ENCODE results near the gene PRSS57.

Gene PRSS57

DNA sequence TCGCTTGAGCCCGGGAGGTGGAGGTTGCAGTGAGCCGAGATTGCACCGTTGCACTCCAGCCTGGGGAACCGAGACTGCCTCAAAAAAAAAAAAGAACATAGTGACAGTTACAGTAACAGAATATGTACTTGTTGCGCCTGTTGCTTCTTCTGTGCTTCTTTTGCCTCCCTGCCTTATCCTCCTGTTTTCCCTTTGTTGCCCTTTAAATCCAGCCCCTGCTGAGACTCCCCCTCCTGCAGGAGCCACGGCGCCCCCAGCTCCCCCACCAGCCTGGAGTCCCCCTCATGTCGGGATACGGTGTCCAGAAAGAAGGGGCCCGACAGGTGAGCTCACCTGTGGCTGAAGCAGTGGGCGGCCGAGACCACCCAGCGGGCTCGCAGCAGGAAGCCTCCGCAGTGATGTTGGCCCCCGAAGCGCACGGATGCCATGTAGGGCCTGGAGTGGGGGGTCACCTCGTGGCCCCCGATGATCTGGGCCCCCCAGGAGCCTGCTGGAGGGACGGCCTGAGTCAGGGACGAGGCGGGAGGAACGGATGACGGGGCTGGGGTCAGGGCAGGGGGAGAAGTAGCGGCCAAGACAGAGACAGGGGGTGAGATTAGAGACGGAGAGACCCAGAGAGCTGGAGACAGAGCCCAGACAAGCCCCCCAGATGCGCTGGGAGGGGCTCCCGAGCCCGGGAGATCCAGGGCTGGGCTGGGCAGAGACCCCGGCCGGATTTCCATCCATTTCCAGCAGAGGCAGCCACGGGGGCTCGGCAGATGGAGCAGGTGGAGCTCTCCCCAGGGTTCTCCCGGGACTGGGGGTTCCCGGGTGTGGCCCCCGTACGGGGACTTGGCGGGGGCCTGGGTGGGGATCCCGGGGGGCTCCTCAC, 536 bp downstream of the PRSS57 start:
- H4K5ac ChIP-seq (ENCODE audit: low read length): no peak overlapping the region
- no peaks in the 10 kb centered on the region for H3K27me3 ChIP-seq (ENCODE audit: insufficient read depth, low read length, poor library complexity)
- H3K9ac ChIP-seq (ENCODE audit: low read length): no peak overlapping the region
- no peak overlapping the region for H2BK15ac ChIP-seq (replicated peaks; ENCODE audit: low read depth)
- H3K4me2 ChIP-seq (ENCODE audit: low read length): no peak overlapping the region
- no peaks in the 10 kb centered on the region for H3K79me2 ChIP-seq (ENCODE audit: control insufficient read depth, insufficient read depth, low read length)
- DNase-seq: no peak
- no peak overlapping the region for H3K27ac ChIP-seq (ENCODE audit: low read depth, low read length)
- no peak overlapping the region for H2AK5ac ChIP-seq (ENCODE audit: low read length)
- H3K18ac ChIP-seq (ENCODE audit: low read length): no peak overlapping the region
- H3K23ac ChIP-seq (ENCODE audit: low read length): no peak overlapping the region
- no peaks in the 10 kb centered on the region for H3K79me1 ChIP-seq (ENCODE audit: low read length)
- no CpG with 5 or more reads among the region's 41 CpGs for WGBS (ENCODE audit: extremely low coverage, insufficient coverage, low lambda C conversion rate)
- no peak overlapping the region for H3K56ac ChIP-seq (ENCODE audit: low read length)
- H2BK5ac ChIP-seq (ENCODE audit: low read length): no peak overlapping the region
- H3K36me3 ChIP-seq (ENCODE audit: control insufficient read depth, insufficient read depth, low read length): no peaks in the 10 kb centered on the region
- no peak overlapping the region for H2BK120ac ChIP-seq (ENCODE audit: low read depth, low read length)
- H4K8ac ChIP-seq (ENCODE audit: low read depth, low read length): no peak overlapping the region
- no peak overlapping the region for H3K4me3 ChIP-seq (ENCODE audit: low read length)
- H3K4me1 ChIP-seq (ENCODE audit: control insufficient read depth, low read depth, low read length): no peaks in the 10 kb centered on the region
- no peak overlapping the region for H3K4ac ChIP-seq (ENCODE audit: low read depth, low read length)

DNA sequence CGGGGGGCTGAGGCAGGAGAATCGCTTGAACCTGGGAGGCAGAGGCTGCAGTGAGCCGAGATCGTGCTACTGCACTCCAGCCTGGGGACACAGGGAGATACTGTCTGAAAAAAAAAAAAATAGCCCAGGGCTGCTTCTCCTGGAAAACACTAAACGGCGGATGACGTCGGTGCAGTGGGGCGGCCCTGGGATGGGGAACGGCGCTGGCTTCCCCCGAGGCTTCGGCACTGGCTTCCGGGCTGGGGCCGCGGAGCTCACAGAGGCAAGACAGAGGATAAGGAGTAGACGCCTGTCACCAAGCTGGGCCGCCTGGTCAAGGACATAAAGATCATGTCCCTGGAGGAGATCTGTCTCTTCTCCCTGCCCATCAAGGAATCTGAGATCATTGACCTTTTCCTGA, 5.0 kb downstream of the PRSS57 start:
- H2BK15ac ChIP-seq (replicated peaks; ENCODE audit: low read depth): no peak overlapping the region
- DNase-seq: no peak
- WGBS (ENCODE audit: extremely low coverage, insufficient coverage, low lambda C conversion rate): no CpG with 5 or more reads among the region's 18 CpGs
- H2BK120ac ChIP-seq (ENCODE audit: low read depth, low read length): no peak overlapping the region
- H3K4ac ChIP-seq (ENCODE audit: low read depth, low read length): no peak overlapping the region
- H3K4me1 ChIP-seq (ENCODE audit: control insufficient read depth, low read depth, low read length): no peaks in the 10 kb centered on the region
- H3K4me2 ChIP-seq (ENCODE audit: low read length): no peak overlapping the region
- H3K18ac ChIP-seq (ENCODE audit: low read length): no peak overlapping the region
- no peak overlapping the region for H2AK5ac ChIP-seq (ENCODE audit: low read length)
- no peaks in the 10 kb centered on the region for H3K79me2 ChIP-seq (ENCODE audit: control insufficient read depth, insufficient read depth, low read length)
- H4K8ac ChIP-seq (ENCODE audit: low read depth, low read length): no peak overlapping the region
- no peak overlapping the region for H3K4me3 ChIP-seq (ENCODE audit: low read length)
- H3K79me1 ChIP-seq (ENCODE audit: low read length): no peaks in the 10 kb centered on the region
- no peak overlapping the region for H3K9ac ChIP-seq (ENCODE audit: low read length)
- H4K5ac ChIP-seq (ENCODE audit: low read length): no peak overlapping the region
- H2BK5ac ChIP-seq (ENCODE audit: low read length): no peak overlapping the region
- H3K27me3 ChIP-seq (ENCODE audit: insufficient read depth, low read length, poor library complexity): no peaks in the 10 kb centered on the region
- no peak overlapping the region for H3K56ac ChIP-seq (ENCODE audit: low read length)
- H3K23ac ChIP-seq (ENCODE audit: low read length): no peak overlapping the region
- no peaks in the 10 kb centered on the region for H3K36me3 ChIP-seq (ENCODE audit: control insufficient read depth, insufficient read depth, low read length)
- H3K27ac ChIP-seq (ENCODE audit: low read depth, low read length): no peak overlapping the region

DNA sequence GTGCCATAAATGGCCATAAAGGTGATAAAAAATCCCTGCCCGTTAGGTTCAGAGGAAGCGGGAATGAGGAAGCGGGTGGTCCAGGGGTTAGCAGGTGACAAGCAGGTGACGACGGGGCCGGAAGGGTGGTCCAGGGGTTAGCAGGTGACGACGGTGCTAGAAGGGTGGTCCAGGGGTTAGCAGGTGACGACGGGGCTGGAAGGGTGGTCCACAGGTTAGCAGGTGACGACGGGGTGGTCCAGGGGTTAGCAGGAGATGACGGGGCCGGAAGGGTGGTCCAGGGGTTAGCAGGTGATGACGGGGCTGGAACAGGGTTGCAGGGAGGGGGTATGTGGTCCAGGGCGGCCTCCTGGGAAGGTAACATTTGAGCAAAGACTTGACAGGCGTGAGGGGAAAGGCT, 6.3 kb downstream of the PRSS57 start:
- Histone ChIP-seq H3K9ac (ENCODE audit: low read length) (no peak overlapping the region), H3K23ac (ENCODE audit: low read length) (no peak overlapping the region), H3K4me2 (ENCODE audit: low read length) (no peak overlapping the region), H3K27me3 (ENCODE audit: insufficient read depth, low read length, poor library complexity) (no peaks in the 10 kb centered on the region), H3K4me3 (ENCODE audit: low read length) (no peak overlapping the region), H2BK120ac (ENCODE audit: low read depth, low read length) (no peak overlapping the region), H3K56ac (ENCODE audit: low read length) (no peak overlapping the region), H3K79me1 (ENCODE audit: low read length) (no peaks in the 10 kb centered on the region), H3K36me3 (ENCODE audit: control insufficient read depth, insufficient read depth, low read length) (no peaks in the 10 kb centered on the region), H2AK5ac (ENCODE audit: low read length) (no peak overlapping the region), H4K8ac (ENCODE audit: low read depth, low read length) (no peak overlapping the region), H3K4ac (ENCODE audit: low read depth, low read length) (no peak overlapping the region), H2BK15ac (replicated peaks; ENCODE audit: low read depth) (no peak overlapping the region), H4K5ac (ENCODE audit: low read length) (no peak overlapping the region), H3K18ac (ENCODE audit: low read length) (no peak overlapping the region), H3K79me2 (ENCODE audit: control insufficient read depth, insufficient read depth, low read length) (no peaks in the 10 kb centered on the region), H3K27ac (ENCODE audit: low read depth, low read length) (no peak overlapping the region), H3K4me1 (ENCODE audit: control insufficient read depth, low read depth, low read length) (no peaks in the 10 kb centered on the region), H2BK5ac (ENCODE audit: low read length) (no peak overlapping the region)
- WGBS (ENCODE audit: extremely low coverage, insufficient coverage, low lambda C conversion rate): no CpG with 5 or more reads among the region's 17 CpGs
- DNase-seq: no peak

DNA sequence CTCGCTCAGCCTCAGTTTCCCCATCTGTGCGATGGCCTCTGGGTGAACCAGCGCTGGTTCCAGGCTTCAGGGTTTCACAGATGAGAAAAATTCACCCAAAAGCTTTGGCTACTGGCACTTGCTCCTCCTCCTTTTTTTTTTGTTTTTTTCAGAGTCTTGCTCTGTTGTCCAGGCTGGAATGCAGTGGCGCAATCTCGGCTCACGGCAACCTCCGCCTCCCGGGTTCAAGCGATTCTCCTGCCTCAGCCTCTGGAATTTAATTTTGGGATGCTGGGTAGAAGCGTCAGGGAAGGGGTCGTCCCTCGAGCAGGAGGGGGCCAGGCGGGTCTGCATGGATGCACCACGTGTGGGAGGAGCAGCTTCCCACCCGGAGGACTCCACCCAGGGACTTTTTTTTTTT, 7.0 kb downstream of the PRSS57 start:
- Histone ChIP-seq H3K4ac (ENCODE audit: low read depth, low read length) (no peak overlapping the region), H3K18ac (ENCODE audit: low read length) (no peak overlapping the region), H2AK5ac (ENCODE audit: low read length) (no peak overlapping the region), H3K27me3 (ENCODE audit: insufficient read depth, low read length, poor library complexity) (no peaks in the 10 kb centered on the region), H3K36me3 (ENCODE audit: control insufficient read depth, insufficient read depth, low read length) (no peaks in the 10 kb centered on the region), H2BK5ac (ENCODE audit: low read length) (no peak overlapping the region), H4K5ac (ENCODE audit: low read length) (no peak overlapping the region), H3K4me2 (ENCODE audit: low read length) (no peak overlapping the region), H3K4me3 (ENCODE audit: low read length) (no peak overlapping the region), H2BK120ac (ENCODE audit: low read depth, low read length) (no peak overlapping the region), H3K4me1 (ENCODE audit: control insufficient read depth, low read depth, low read length) (no peaks in the 10 kb centered on the region), H3K79me2 (ENCODE audit: control insufficient read depth, insufficient read depth, low read length) (no peaks in the 10 kb centered on the region), H2BK15ac (replicated peaks; ENCODE audit: low read depth) (no peak overlapping the region), H3K9ac (ENCODE audit: low read length) (no peak overlapping the region), H3K23ac (ENCODE audit: low read length) (no peak overlapping the region), H4K8ac (ENCODE audit: low read depth, low read length) (no peak overlapping the region), H3K27ac (ENCODE audit: low read depth, low read length) (no peak overlapping the region), H3K56ac (ENCODE audit: low read length) (no peak overlapping the region), H3K79me1 (ENCODE audit: low read length) (no peaks in the 10 kb centered on the region)
- no CpG with 5 or more reads among the region's 15 CpGs for WGBS (ENCODE audit: extremely low coverage, insufficient coverage, low lambda C conversion rate)
- no peak for DNase-seq

DNA sequence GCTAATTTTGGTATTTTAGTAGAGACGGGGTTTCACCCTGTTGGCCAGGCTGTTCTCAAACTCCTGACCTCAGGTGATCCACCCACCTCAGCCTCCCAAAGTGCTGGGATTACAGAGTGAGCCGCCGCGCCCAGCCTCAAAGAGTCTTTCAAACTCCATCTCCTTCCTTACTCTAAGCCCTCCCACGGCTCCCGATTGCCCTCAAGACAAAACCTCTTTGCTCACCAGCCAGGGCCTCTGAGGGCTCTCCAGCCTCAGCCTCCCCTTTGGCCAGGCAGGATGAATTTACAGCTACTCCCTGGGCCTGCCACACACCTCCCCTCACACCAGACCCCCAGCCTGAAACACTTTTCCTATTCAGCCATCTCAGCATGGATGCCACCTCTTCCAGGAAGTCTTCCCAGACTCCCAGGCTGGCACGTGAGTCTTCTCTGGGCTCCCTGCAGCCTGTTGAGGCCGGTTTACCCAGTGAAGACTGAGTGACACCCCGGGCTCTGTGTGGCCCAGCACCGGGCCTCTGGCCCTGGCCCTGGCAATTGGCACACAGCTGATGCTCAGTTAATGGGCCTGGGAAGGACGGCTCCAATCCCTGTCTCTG, 7.6 kb downstream of the PRSS57 start:
- Histone ChIP-seq H3K4me3 (ENCODE audit: low read length) (no peak overlapping the region), H3K4me1 (ENCODE audit: control insufficient read depth, low read depth, low read length) (no peaks in the 10 kb centered on the region), H3K9ac (ENCODE audit: low read length) (no peak overlapping the region), H2BK5ac (ENCODE audit: low read length) (no peak overlapping the region), H3K36me3 (ENCODE audit: control insufficient read depth, insufficient read depth, low read length) (no peaks in the 10 kb centered on the region), H4K5ac (ENCODE audit: low read length) (no peak overlapping the region), H4K8ac (ENCODE audit: low read depth, low read length) (no peak overlapping the region), H2BK15ac (replicated peaks; ENCODE audit: low read depth) (no peak overlapping the region), H2AK5ac (ENCODE audit: low read length) (no peak overlapping the region), H3K79me1 (ENCODE audit: low read length) (no peaks in the 10 kb centered on the region), H3K27ac (ENCODE audit: low read depth, low read length) (no peak overlapping the region), H3K4ac (ENCODE audit: low read depth, low read length) (no peak overlapping the region), H3K79me2 (ENCODE audit: control insufficient read depth, insufficient read depth, low read length) (no peaks in the 10 kb centered on the region), H3K18ac (ENCODE audit: low read length) (no peak overlapping the region), H3K23ac (ENCODE audit: low read length) (no peak overlapping the region), H3K27me3 (ENCODE audit: insufficient read depth, low read length, poor library complexity) (no peaks in the 10 kb centered on the region), H2BK120ac (ENCODE audit: low read depth, low read length) (no peak overlapping the region), H3K56ac (ENCODE audit: low read length) (no peak overlapping the region), H3K4me2 (ENCODE audit: low read length) (no peak overlapping the region)
- no CpG with 5 or more reads among the region's 11 CpGs for WGBS (ENCODE audit: extremely low coverage, insufficient coverage, low lambda C conversion rate)
- DNase-seq: no peak
